Mononuclear cell (primary cell): ENCODE results near the gene DLGAP1. TPM values are rescaled to one million over a fixed set of nuclear protein-coding genes. Genes with fewer than 3 reads are reported as not detected.

Experiments
- H3K27me3 ChIP-seq: 2 replicates; pipeline ENCODE4 v1.6.0; 2011; ENCODE audit warnings: low read length, control low read depth; ENCODE audit not compliant: insufficient read depth
- H3K4me1 ChIP-seq: 2 replicates; pipeline ENCODE4 v1.5.1; 2011; ENCODE audit warnings: mild to moderate bottlenecking, low read length, control low read depth; ENCODE audit not compliant: insufficient read depth
- H3K4me3 ChIP-seq: 2 replicates; pipeline ENCODE4 v1.5.1; 2011; ENCODE audit warnings: mild to moderate bottlenecking, low read length, moderate library complexity
- H3K9me3 ChIP-seq: 2 replicates; pipeline ENCODE4 v1.5.1; 2011; ENCODE audit warnings: low read depth, mild to moderate bottlenecking, control low read depth, low read length
- total RNA-seq: library from RNA; depleted of rRNA; stranded (reverse); fragments of >200 nt; gene quantifications from one replicate; pipeline ENCODE4 v1.2.3, GENCODE V29; 2012

DLGAP1 gene
- total RNA-seq, 1 donor = 0.42 TPM

DNA sequence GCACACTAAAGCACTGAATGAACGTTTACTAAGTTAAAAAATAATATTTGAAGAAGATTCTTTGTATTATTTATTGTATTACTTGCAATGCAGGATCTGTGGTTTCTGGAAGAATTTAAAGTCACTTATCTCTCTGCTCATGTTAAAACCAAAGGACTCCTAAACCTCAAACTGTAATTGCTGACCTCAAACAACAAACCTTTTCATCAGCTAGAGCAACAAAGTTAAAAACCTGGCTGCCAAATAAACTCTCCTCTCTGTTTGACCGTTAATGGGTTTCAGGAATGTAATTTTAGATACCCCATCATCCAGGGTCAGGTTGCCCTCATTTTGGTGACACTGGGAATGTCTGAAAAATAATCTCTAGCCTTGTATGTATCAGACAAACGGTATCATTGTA, 766.0 kb downstream of the DLGAP1 start:
- H3K9me3 ChIP-seq = no peaks in the 10 kb centered on the region
- H3K27me3 ChIP-seq = no peaks in the 10 kb centered on the region
- peaks cover 14% of the 10 kb centered on the region for H3K4me1 ChIP-seq
- H3K4me3 ChIP-seq = no peak overlapping the region

DNA sequence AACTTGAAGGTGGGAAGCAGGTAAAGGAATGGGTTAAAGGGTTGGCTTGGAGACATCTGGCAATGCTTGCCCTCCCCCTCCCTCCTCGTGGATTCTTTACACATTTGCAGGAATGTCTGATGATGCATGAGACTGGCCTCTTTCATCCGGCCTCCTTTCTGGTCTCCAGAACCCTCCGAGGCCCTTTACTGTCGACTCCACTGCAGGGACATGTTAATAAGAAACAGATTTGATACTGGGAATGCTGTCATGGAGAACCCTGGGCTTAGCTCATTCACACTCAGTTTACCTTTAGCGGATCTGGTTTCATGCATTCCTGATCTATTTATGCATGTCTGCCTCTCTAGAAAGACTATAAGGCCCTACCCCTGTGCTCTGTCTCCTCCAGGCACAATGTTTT, 766.4 kb downstream of the DLGAP1 start:
- no peaks in the 10 kb centered on the region for H3K27me3 ChIP-seq
- H3K4me1 ChIP-seq = peaks cover 14% of the 10 kb centered on the region
- no peak overlapping the region for H3K4me3 ChIP-seq
- H3K9me3 ChIP-seq = no peaks in the 10 kb centered on the region

DNA sequence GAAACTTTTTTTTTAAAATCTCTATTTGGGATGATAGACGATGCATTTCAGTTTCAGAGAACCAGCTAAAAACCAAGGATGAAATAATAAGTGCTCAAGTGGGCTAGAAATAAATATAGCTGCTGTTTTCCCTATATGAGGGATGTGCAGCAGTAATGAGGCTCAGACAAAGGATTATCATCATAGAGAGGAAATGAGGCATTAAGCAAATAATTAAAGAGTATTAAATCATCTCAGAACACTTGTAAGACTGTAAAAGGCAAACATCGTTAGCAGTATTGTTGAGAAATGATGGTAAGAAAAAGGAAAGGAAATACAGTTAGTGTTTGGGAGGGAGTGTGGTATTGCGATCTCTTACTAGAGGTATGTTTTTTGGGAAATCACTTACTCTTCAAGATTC, 771.6 kb downstream of the DLGAP1 start:
- Histone ChIP-seq H3K9me3 (no peaks in the 10 kb centered on the region), H3K27me3 (no peaks in the 10 kb centered on the region)

DNA sequence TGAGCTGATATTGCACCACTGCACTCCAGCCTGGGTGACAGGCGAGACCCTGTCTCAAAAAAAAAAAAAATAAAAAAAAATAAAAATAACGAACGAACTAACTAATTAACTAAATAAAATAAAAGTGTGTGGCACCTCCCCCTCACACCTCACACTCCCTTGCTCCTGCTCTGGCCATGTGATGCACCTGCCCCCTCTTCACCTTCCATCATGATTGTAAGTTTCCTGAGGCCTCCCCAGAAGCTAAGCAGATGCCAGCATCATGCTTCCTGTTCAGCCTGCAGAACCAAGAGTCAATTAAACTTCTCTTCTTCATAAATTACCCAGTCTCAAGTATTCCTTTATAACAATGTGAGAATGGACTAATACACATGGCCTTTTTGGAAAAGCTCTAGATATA, 773.0 kb downstream of the DLGAP1 start:
- no peaks in the 10 kb centered on the region for H3K9me3 ChIP-seq
- H3K4me1 ChIP-seq = peaks cover 15% of the 10 kb centered on the region
- no peaks in the 10 kb centered on the region for H3K27me3 ChIP-seq
- H3K4me3 ChIP-seq = no peak overlapping the region

More for the DNA sequence above, 771.6 kb downstream of the DLGAP1 start:
- Histone ChIP-seq H3K4me1 (peaks cover 15% of the 10 kb centered on the region), H3K4me3 (no peak overlapping the region)

DNA sequence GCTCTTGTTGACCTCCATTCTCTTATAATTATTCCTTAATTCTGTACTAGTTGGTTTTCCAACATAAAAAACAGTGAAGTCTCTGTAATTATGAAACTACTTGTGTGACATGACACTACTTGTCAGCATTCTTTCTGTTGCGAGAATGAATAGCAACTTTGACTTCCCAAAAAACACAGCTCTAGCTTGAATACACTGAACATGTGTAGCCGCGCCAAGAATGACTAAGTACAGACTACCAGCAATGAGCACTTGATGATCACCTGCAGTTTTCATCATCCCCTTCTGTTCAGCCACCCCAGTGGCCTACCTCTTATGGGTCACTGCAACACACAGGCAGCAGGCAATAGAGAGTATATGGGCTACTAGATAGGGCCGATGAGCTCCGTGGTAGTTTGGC, 775.9 kb downstream of the DLGAP1 start:
- peaks cover 15% of the 10 kb centered on the region for H3K4me1 ChIP-seq
- H3K9me3 ChIP-seq = no peaks in the 10 kb centered on the region
- H3K4me3 ChIP-seq = no peak overlapping the region
- no peaks in the 10 kb centered on the region for H3K27me3 ChIP-seq

DNA sequence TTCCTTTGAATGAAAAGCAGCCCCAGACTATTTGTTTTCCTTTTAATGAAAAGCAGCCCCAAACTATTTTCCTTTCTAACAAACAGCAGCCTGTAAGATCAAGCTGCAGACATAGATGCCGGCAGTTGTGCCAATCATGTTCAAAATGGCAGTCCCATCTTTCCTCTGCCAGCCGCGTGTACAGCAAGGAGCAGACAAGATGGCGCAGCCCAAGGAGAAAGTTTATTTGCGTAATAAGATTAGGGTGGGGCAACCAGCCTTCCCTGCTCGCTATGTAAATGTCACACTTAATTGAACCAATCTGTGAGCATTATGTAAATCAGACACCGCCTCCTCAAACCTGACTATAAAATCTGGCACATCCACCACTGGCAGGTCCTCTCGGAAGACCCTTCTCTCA, 779.1 kb downstream of the DLGAP1 start:
- no peaks in the 10 kb centered on the region for H3K9me3 ChIP-seq
- peaks cover 15% of the 10 kb centered on the region for H3K4me1 ChIP-seq
- H3K27me3 ChIP-seq = no peaks in the 10 kb centered on the region
- no peak overlapping the region for H3K4me3 ChIP-seq

DNA sequence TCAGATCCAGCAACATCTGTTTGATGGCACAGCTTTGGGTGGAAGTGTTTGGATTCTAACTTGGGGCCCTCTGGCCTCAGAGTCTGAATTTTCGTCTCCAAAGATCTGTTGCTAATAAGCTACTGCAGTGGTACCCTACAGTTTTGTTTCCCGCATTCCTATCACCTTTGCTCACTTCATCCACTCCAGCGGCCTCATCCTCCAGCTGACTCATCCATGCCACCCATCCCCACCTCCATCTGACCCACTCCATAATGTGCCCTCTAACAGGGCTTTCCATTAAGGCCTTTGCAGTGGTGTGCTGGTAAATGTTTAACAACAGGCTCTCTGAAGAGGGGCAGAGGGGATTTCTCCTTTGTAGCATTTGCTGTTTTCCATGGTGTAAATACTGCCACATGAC, 779.7 kb downstream of the DLGAP1 start:
- H3K4me1 ChIP-seq = peaks cover 15% of the 10 kb centered on the region
- no peaks in the 10 kb centered on the region for H3K27me3 ChIP-seq
- H3K4me3 ChIP-seq = no peak overlapping the region
- H3K9me3 ChIP-seq = no peaks in the 10 kb centered on the region

DNA sequence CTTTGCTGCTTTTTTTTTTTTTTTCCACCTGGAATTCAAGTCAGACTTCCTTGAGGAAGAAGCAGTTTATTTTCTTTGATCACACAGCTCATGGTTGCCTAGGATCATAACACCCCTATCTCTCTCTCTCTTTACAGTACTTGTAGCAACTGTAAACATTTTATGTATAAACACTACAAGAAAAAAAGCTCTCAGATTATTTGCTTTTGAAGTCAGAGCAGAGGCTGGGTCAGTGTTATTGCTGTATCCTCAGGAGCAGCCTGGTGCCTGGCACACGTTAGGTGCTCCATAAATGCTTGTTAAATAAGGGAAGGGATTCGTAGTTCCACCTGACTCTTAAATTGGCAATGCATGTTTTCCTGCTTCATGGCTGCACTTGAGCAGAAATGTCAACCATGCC, 783.9 kb downstream of the DLGAP1 start:
- H3K4me3 ChIP-seq = no peak overlapping the region
- peaks cover 3% of the 10 kb centered on the region for H3K4me1 ChIP-seq
- H3K27me3 ChIP-seq = no peaks in the 10 kb centered on the region
- H3K9me3 ChIP-seq = no peaks in the 10 kb centered on the region

DNA sequence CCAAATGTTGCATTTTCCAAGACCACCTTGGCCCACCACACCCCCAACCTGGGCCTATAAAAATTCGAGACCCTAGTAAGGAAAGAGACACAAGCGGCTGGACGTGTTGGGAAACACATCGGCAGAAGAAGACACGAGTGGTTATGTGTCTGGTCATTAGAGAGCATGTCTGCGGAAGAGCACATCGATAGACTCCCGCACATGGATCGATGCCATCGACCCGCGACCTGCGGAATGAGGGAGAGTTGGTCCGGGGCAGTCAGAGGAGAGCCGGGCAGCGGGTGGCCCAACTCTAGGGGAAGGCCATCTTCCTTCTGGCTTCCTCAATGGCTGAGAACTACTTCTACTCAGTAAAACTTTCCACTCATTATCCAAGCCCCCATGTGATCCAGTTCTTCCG, 785.7 kb downstream of the DLGAP1 start:
- Histone ChIP-seq H3K4me1 (peaks cover 20% of the 10 kb centered on the region), H3K4me3 (no peak overlapping the region), H3K27me3 (no peaks in the 10 kb centered on the region), H3K9me3 (no peaks in the 10 kb centered on the region)

DNA sequence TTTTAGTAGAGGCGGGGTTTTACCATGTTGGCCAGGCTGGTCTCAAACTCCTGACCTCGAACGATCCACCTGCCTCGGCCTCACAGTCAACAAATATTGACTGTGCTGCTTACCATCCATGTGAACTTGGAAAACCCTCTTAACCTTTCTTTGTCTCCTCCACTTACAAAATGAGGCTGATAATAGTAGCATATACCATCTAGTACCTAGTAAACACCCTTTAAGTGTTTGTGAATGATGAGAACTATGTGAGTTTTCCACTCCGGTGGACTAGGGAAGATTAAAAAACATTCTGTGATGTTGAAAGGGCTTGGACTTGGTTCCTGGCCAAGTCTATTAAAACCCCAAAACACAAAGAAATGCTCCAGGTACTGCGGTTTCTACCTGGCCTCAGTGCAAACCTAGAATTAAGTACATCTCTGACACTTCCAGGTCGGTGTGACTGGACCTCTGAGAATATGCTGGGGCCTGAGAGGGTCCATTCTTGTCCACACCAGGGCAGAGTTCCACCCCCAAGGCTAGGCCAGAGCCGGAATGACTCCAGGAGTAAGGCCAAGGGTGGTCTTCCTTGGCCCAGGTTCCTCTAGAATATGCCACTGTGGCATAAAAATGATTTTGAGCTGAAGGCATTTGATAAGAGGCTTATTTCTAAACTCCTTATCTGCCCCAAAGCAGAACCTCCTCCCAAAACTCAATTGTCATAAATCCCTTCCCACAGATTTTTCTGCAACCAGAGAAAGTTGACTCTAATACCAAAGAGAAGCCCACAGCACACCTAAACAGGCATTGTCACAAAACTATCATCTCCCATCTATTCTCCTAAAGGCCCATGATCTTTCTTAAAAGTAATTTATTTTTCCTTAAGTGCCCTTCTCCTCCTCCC, 787.6 kb downstream of the DLGAP1 start:
- Histone ChIP-seq H3K27me3 (no peaks in the 10 kb centered on the region), H3K9me3 (no peaks in the 10 kb centered on the region), H3K4me3 (no peak overlapping the region), H3K4me1 (peaks cover 23% of the 10 kb centered on the region)

DNA sequence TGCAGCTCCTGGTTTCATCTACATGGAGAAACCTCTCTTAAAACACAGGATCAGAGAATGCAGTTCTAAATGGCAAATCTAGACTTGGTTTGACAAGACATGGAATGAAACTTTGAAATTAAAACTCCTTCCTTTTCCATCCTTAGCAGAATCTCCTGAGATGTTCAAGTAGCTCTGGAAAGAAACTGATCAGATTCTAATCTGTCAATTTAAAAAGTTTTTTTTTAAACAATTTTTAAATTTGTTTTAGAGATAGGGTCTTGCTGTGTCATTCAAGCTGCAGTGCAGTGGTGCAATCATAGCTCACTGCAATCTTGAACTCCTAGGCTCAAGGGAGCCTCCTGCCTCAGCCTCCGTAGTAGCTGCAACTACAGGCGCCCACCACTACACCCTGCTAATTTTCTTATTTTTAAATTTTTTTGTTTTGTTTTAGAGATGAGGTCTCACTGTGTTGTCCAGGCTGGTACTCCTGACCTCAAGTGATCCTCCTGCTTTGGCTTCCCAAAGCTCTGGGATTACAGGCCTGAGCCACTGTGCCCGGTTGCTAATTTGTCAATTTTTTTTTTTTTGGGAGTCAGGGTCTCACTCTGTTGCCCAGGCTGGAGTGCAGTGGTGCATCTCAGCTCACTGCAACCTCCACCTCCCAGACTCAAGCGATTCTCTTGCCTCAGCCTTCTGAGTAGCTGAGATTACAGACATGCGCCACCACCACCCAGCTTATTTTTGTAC, 788.4 kb downstream of the DLGAP1 start:
- Histone ChIP-seq H3K4me1 (peaks cover 24% of the 10 kb centered on the region), H3K27me3 (no peaks in the 10 kb centered on the region), H3K4me3 (no peak overlapping the region), H3K9me3 (no peaks in the 10 kb centered on the region)

DNA sequence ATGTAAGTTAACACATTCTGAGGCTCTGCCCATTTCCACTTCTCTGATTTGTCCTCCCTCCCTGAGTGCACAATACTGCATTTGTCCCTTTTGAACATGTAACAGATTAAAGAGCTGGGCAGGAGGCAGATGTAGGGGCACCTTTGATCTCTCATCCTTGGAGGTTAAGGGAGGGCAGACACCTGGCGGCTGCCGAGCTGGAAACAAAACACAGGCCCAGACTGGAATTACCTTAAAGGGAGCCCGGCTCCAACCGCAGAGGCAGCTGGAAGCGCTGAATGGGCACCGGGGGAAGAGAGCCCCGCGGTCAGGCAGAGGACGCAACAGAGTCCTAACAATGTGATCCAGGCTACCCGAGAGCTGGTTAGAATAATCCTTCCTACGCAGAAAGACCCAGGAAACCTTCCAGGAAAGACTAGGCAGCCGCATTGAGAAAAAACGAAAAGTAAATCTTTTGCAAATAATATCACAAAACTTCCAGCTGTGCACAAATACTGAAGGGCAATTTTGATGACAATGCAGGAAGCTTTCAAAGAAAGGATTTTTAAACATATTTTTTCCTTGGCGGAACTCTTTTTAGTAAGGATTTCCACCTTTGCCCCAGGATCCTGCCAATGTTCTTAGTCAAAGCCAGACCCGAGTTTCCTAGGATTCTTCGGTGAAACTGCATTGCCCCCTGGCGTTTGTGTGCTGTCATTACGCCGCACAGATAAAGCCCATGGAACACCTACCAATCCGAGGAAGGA, 789.2 kb downstream of the DLGAP1 start:
- peaks cover 32% of the 10 kb centered on the region for H3K4me1 ChIP-seq
- no peaks in the 10 kb centered on the region for H3K9me3 ChIP-seq
- no peak overlapping the region for H3K4me3 ChIP-seq
- H3K27me3 ChIP-seq = no peaks in the 10 kb centered on the region

DNA sequence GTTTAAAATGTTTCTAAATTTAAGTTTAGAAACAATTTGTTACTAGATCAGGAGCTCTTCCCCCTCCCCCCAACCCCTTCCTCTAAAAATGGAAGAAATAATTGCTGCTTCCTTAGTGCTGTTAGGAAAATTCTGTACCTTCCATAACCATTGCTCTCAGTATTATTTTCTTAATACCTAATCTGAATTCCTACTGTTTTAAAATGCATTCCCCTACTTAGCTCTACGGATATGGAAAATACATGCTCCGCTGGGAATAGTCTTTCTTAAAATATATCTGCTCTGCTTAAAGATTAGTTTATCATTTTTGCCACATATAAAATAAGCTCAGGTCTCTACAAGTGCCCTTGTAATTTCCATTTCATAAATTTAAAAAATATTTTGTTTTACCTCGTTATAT, 789.9 kb downstream of the DLGAP1 start:
- Histone ChIP-seq H3K4me1 (peaks cover 39% of the 10 kb centered on the region), H3K27me3 (no peaks in the 10 kb centered on the region), H3K9me3 (no peaks in the 10 kb centered on the region), H3K4me3 (no peak overlapping the region)

DNA sequence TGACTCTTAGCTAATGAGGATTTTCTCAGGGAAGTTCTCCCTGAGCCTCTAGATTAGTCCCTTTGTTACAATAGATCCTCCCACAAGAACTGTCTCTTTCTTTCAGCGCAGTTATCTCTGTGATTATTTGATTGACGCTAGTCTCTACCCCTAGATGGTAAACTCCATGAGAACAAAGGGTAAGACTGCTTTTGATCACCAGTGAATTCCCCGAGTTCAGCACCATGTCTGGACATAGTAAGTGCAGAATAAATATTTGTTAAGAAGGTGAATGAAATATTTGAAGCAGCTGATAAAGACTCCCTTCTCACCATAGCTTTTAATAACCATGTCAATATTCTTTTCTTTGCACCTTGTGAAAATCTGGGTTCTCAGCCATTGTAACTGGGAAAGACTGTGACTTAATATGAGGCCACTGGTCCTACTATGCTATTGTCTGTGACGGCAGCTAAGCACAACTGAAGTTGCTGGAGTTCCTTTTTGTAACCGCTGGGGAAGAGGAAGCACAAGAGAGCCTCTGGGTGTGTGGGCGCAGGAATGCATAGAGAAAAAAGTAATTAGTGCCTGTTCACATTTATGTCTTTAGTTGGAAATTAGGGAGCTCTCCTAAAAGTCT, 790.4 kb downstream of the DLGAP1 start:
- Histone ChIP-seq H3K27me3 (no peaks in the 10 kb centered on the region), H3K4me1 (peaks cover 45% of the 10 kb centered on the region), H3K9me3 (no peaks in the 10 kb centered on the region), H3K4me3 (no peak overlapping the region)
